ENCODE data around the gene FBXO44.

FBXO44 gene

GRCh38 chr1:11673089-11673769, 18.6 kb downstream of the FBXO44 start:
- H4K5ac ChIP-seq (ENCODE audit: low read length), result no peak overlapping the region
- no peaks in the 10 kb centered on the region for H3K4me1 ChIP-seq (ENCODE audit: control insufficient read depth, low read depth, low read length)
- no peak overlapping the region for H3K4ac ChIP-seq (ENCODE audit: low read depth, low read length)
- DNase-seq, result no peak
- no peak overlapping the region for H3K56ac ChIP-seq (ENCODE audit: low read length)
- no peak overlapping the region for H3K9ac ChIP-seq (ENCODE audit: low read length)
- no peak overlapping the region for H3K23ac ChIP-seq (ENCODE audit: low read length)
- no peak overlapping the region for H3K4me3 ChIP-seq (ENCODE audit: low read length)
- H3K79me1 ChIP-seq (ENCODE audit: low read length), result no peaks in the 10 kb centered on the region
- no peak overlapping the region for H2AK5ac ChIP-seq (ENCODE audit: low read length)
- whole genome bisulfite sequencing (ENCODE audit: extremely low coverage, insufficient coverage, low lambda C conversion rate), result no CpG with 5 or more reads among the region's 14 CpGs
- no peak overlapping the region for H2BK15ac ChIP-seq (replicated peaks; ENCODE audit: low read depth)
- H2BK5ac ChIP-seq (ENCODE audit: low read length), result no peak overlapping the region
- peaks cover 11% of the 10 kb centered on the region for H3K36me3 ChIP-seq (ENCODE audit: control insufficient read depth, insufficient read depth, low read length)
- no peaks in the 10 kb centered on the region for H3K27me3 ChIP-seq (ENCODE audit: insufficient read depth, low read length, poor library complexity)
- no peak overlapping the region for H4K8ac ChIP-seq (ENCODE audit: low read depth, low read length)
- H3K4me2 ChIP-seq (ENCODE audit: low read length), result no peak overlapping the region
- no peak overlapping the region for H2BK120ac ChIP-seq (ENCODE audit: low read depth, low read length)
- H3K27ac ChIP-seq (ENCODE audit: low read depth, low read length), result no peak overlapping the region
- H3K18ac ChIP-seq (ENCODE audit: low read length), result no peak overlapping the region
- no peaks in the 10 kb centered on the region for H3K79me2 ChIP-seq (ENCODE audit: control insufficient read depth, insufficient read depth, low read length)

DNA sequence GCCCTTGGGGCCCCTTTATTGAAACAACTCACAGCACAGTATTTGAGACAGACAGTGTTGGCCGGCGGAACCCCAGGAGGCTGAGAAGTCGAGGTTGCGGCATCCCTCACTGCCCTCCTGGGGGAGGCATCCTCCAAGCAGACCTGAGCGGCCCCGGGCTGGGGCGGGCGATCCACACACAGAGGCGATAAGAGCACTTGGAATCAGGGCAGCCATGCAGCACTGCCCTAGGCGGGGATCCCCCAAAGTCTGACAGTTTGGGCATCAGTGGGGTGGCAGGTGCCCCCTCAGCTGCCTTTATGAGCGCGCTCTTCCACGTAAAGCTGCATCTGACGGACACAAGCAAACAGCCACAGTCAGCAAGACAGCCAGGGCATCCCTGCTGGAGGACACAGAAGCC, 19.8 kb downstream of the FBXO44 start:
- no peak overlapping the region for H3K9ac ChIP-seq (ENCODE audit: low read length)
- peaks cover 11% of the 10 kb centered on the region for H3K36me3 ChIP-seq (ENCODE audit: control insufficient read depth, insufficient read depth, low read length)
- H3K79me2 ChIP-seq (ENCODE audit: control insufficient read depth, insufficient read depth, low read length), result peaks cover 2% of the 10 kb centered on the region
- no peak overlapping the region for H4K5ac ChIP-seq (ENCODE audit: low read length)
- H3K18ac ChIP-seq (ENCODE audit: low read length), result no peak overlapping the region
- no peak overlapping the region for H3K4ac ChIP-seq (ENCODE audit: low read depth, low read length)
- DNase-seq, result no peak
- H3K56ac ChIP-seq (ENCODE audit: low read length), result no peak overlapping the region
- no peak overlapping the region for H3K4me3 ChIP-seq (ENCODE audit: low read length)
- no peaks in the 10 kb centered on the region for H3K27me3 ChIP-seq (ENCODE audit: insufficient read depth, low read length, poor library complexity)
- H2BK5ac ChIP-seq (ENCODE audit: low read length), result no peak overlapping the region
- H2BK120ac ChIP-seq (ENCODE audit: low read depth, low read length), result no peak overlapping the region
- H2BK15ac ChIP-seq (replicated peaks; ENCODE audit: low read depth), result no peak overlapping the region
- no peak overlapping the region for H3K4me2 ChIP-seq (ENCODE audit: low read length)
- WGBS (ENCODE audit: extremely low coverage, insufficient coverage, low lambda C conversion rate), result no CpG with 5 or more reads among the region's 14 CpGs
- no peak overlapping the region for H3K23ac ChIP-seq (ENCODE audit: low read length)
- H2AK5ac ChIP-seq (ENCODE audit: low read length), result no peak overlapping the region
- no peak overlapping the region for H3K27ac ChIP-seq (ENCODE audit: low read depth, low read length)
- H3K4me1 ChIP-seq (ENCODE audit: control insufficient read depth, low read depth, low read length), result no peaks in the 10 kb centered on the region
- H4K8ac ChIP-seq (ENCODE audit: low read depth, low read length), result no peak overlapping the region
- peaks cover 1% of the 10 kb centered on the region for H3K79me1 ChIP-seq (ENCODE audit: low read length)

DNA sequence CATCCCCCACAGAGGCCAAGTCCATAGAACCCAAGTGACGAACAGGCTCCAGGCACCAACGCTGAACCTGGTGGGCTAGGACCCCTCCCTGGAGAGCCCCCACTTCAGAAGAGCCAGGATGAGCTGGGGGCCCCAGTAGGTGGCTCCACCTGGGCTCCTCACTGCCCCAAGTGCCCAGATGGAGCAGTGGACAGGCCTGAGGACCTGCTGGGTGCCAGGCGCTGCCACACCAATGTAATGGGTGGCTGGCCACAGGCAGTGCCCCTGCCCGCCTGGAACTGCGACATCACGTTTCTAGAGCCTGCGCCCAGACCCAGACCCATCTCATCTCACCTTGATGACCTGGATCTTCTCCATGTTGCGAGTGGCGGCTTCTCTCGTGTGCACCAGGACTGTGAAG, 20.6 kb downstream of the FBXO44 start:
- Histone ChIP-seq H4K8ac (ENCODE audit: low read depth, low read length) (no peak overlapping the region), H3K27ac (ENCODE audit: low read depth, low read length) (no peak overlapping the region), H2AK5ac (ENCODE audit: low read length) (no peak overlapping the region), H3K36me3 (ENCODE audit: control insufficient read depth, insufficient read depth, low read length) (peaks cover 11% of the 10 kb centered on the region), H4K5ac (ENCODE audit: low read length) (no peak overlapping the region), H3K79me2 (ENCODE audit: control insufficient read depth, insufficient read depth, low read length) (peaks cover 2% of the 10 kb centered on the region), H2BK120ac (ENCODE audit: low read depth, low read length) (no peak overlapping the region), H3K56ac (ENCODE audit: low read length) (no peak overlapping the region), H2BK15ac (replicated peaks; ENCODE audit: low read depth) (no peak overlapping the region), H2BK5ac (ENCODE audit: low read length) (no peak overlapping the region), H3K4ac (ENCODE audit: low read depth, low read length) (no peak overlapping the region), H3K9ac (ENCODE audit: low read length) (no peak overlapping the region), H3K79me1 (ENCODE audit: low read length) (peaks cover 1% of the 10 kb centered on the region), H3K4me3 (ENCODE audit: low read length) (no peak overlapping the region), H3K4me1 (ENCODE audit: control insufficient read depth, low read depth, low read length) (no peaks in the 10 kb centered on the region), H3K23ac (ENCODE audit: low read length) (no peak overlapping the region), H3K27me3 (ENCODE audit: insufficient read depth, low read length, poor library complexity) (no peaks in the 10 kb centered on the region), H3K4me2 (ENCODE audit: low read length) (no peak overlapping the region), H3K18ac (ENCODE audit: low read length) (no peak overlapping the region)
- WGBS (ENCODE audit: extremely low coverage, insufficient coverage, low lambda C conversion rate), result no CpG with 5 or more reads among the region's 10 CpGs
- no peak for DNase-seq

- DNase-seq, result no peak
- H2BK5ac ChIP-seq (ENCODE audit: low read length), result no peak overlapping the region
- no peak overlapping the region for H3K4me3 ChIP-seq (ENCODE audit: low read length)
- H4K8ac ChIP-seq (ENCODE audit: low read depth, low read length), result no peak overlapping the region
- H3K27me3 ChIP-seq (ENCODE audit: insufficient read depth, low read length, poor library complexity), result no peaks in the 10 kb centered on the region
- no peak overlapping the region for H2BK120ac ChIP-seq (ENCODE audit: low read depth, low read length)
- no peak overlapping the region for H3K27ac ChIP-seq (ENCODE audit: low read depth, low read length)
- H3K56ac ChIP-seq (ENCODE audit: low read length), result no peak overlapping the region
- H2AK5ac ChIP-seq (ENCODE audit: low read length), result no peak overlapping the region
- H3K4me1 ChIP-seq (ENCODE audit: control insufficient read depth, low read depth, low read length), result peaks cover under 1% of the 10 kb centered on the region
- no peak overlapping the region for H4K5ac ChIP-seq (ENCODE audit: low read length)
- H3K23ac ChIP-seq (ENCODE audit: low read length), result no peak overlapping the region
- no peak overlapping the region for H2BK15ac ChIP-seq (replicated peaks; ENCODE audit: low read depth)
- no peak overlapping the region for H3K4me2 ChIP-seq (ENCODE audit: low read length)
- H3K79me2 ChIP-seq (ENCODE audit: control insufficient read depth, insufficient read depth, low read length), result peaks cover 2% of the 10 kb centered on the region
- WGBS (ENCODE audit: extremely low coverage, insufficient coverage, low lambda C conversion rate), result no CpG with 5 or more reads among the region's 10 CpGs
- H3K36me3 ChIP-seq (ENCODE audit: control insufficient read depth, insufficient read depth, low read length), result peaks cover 11% of the 10 kb centered on the region
- no peak overlapping the region for H3K4ac ChIP-seq (ENCODE audit: low read depth, low read length)
- H3K79me1 ChIP-seq (ENCODE audit: low read length), result peaks cover 1% of the 10 kb centered on the region
- H3K18ac ChIP-seq (ENCODE audit: low read length), result no peak overlapping the region
- no peak overlapping the region for H3K9ac ChIP-seq (ENCODE audit: low read length)
These were observed 21.9 kb downstream of the FBXO44 start for GRCh38 chr1:11676386-11677103.

- H2BK15ac ChIP-seq (replicated peaks; ENCODE audit: low read depth), result no peak overlapping the region
- no peak overlapping the region for H3K23ac ChIP-seq (ENCODE audit: low read length)
These were observed 23.8 kb downstream of the FBXO44 start for GRCh38 chr1:11678442-11678841.

More at GRCh38 chr1:11678442-11678841, 23.8 kb downstream of the FBXO44 start:
- peaks cover 1% of the 10 kb centered on the region for H3K79me1 ChIP-seq (ENCODE audit: low read length)
- H3K4me2 ChIP-seq (ENCODE audit: low read length), result no peak overlapping the region
- H3K79me2 ChIP-seq (ENCODE audit: control insufficient read depth, insufficient read depth, low read length), result peaks cover 2% of the 10 kb centered on the region
- no peaks in the 10 kb centered on the region for H3K27me3 ChIP-seq (ENCODE audit: insufficient read depth, low read length, poor library complexity)
- no peak overlapping the region for H3K9ac ChIP-seq (ENCODE audit: low read length)
- no peak for DNase-seq
- no peak overlapping the region for H2BK5ac ChIP-seq (ENCODE audit: low read length)
- no peak overlapping the region for H4K5ac ChIP-seq (ENCODE audit: low read length)
- no peak overlapping the region for H3K4ac ChIP-seq (ENCODE audit: low read depth, low read length)
- H2AK5ac ChIP-seq (ENCODE audit: low read length), result no peak overlapping the region
- no peak overlapping the region for H3K4me3 ChIP-seq (ENCODE audit: low read length)
- no peak overlapping the region for H3K27ac ChIP-seq (ENCODE audit: low read depth, low read length)
- H3K36me3 ChIP-seq (ENCODE audit: control insufficient read depth, insufficient read depth, low read length), result peaks cover 10% of the 10 kb centered on the region
- H3K4me1 ChIP-seq (ENCODE audit: control insufficient read depth, low read depth, low read length), result peaks cover 6% of the 10 kb centered on the region
- H3K56ac ChIP-seq (ENCODE audit: low read length), result no peak overlapping the region
- WGBS (ENCODE audit: extremely low coverage, insufficient coverage, low lambda C conversion rate), result no CpG with 5 or more reads among the region's 2 CpGs
- H3K18ac ChIP-seq (ENCODE audit: low read length), result no peak overlapping the region
- no peak overlapping the region for H2BK120ac ChIP-seq (ENCODE audit: low read depth, low read length)
- no peak overlapping the region for H4K8ac ChIP-seq (ENCODE audit: low read depth, low read length)

Measured in mesendoderm (in vitro differentiated cells).